K562 (cell line): ENCODE data around the gene TRMT44. TPM values are rescaled to one million over a fixed set of nuclear protein-coding genes. Genes with fewer than 3 reads are reported as not detected.

ENCODE experiments used
- ATAC-seq: fragments of 200-7000 bp; cut with Tn5 transposase; 3 replicates; pipeline ENCODE4 v1.9.1; 2020; ENCODE audit warnings: moderate library complexity
- BruUV-seq: library from RNA; stranded (reverse); fragments of 400-500 nt; replicated peaks from 2 replicates; lab custom pipeline; 2021; lab: Mats Ljungman, UMichigan
- CTCF ChIA-PET: fragments of 300-600 bp; formaldehyde crosslinking; extraction: SDS; loops from one replicate; lab custom pipeline; 2021; ENCODE audit warnings: low intra/inter-chr PET ratio; lab: Yijun Ruan, JAX
- POLR2A ChIA-PET: fragments of 300-600, 350-650 bp; sonication (Branson Sonifier 250); formaldehyde crosslinking; extraction: SDS; loops from one replicate; lab custom pipeline; 2021; ENCODE audit warnings: antibody characterized with exemption, inconsistent platforms; lab: Yijun Ruan, JAX
- DNase-seq, 4 experiments: peaks; one replicate each; pipeline versions ENCODE4 v3.0.0 to v3.0.0-alpha.2; 2011 to 2018; ENCODE audit warnings: low spot score in 3 of 4, mixed read lengths in 3 of 4; ENCODE audit errors: extremely low read depth in 1 of 4
- FAIRE-seq: peaks from 2 replicates; lab custom pipeline; 2011; peaks lifted over from hg19 to GRCh38; lab: Jason Lieb, UNC
- H2AFZ ChIP-seq: 2 replicates; pipeline ENCODE4 v1.6.0; 2011; ENCODE audit warnings: low read depth, low read length, control low read depth, inconsistent platforms
- H3K27ac ChIP-seq: fragments of 200-600 bp; 3 replicates; pipeline ENCODE4 v1.8.0; 2011; ENCODE audit warnings: low read depth, mild to moderate bottlenecking, control low read depth, inconsistent platforms, low read length, moderate library complexity, mixed read lengths; ENCODE audit errors: extremely low read depth
- H3K27me3 ChIP-seq, 2 experiments: fragments of 300-600 bp in 1 of 2; 2 replicates in 1 of 2; 3 replicates in 1 of 2; pipeline versions ENCODE4 v1.6.0 to v1.8.0; 2011; ENCODE audit warnings: inconsistent platforms in 2 of 2, low read length in 2 of 2, mild to moderate bottlenecking in 1 of 2, mixed read lengths in 1 of 2, moderate library complexity in 1 of 2; ENCODE audit not compliant: control insufficient read depth in 2 of 2, insufficient read depth in 2 of 2
- H3K36me3 ChIP-seq: fragments of 300-600 bp; 3 replicates; pipeline ENCODE4 v1.8.0; 2011; ENCODE audit warnings: mild to moderate bottlenecking, low read length, inconsistent platforms; ENCODE audit not compliant: control insufficient read depth, insufficient read depth
- H3K4me1 ChIP-seq, 2 experiments: fragments of 200-600 bp in 1 of 2; replicated peaks in 1 of 2; 2 replicates in 1 of 2; 3 replicates in 1 of 2; pipeline versions ENCODE4 v1.5.1 to v1.8.0; 2011; ENCODE audit warnings: inconsistent platforms in 2 of 2, low read length in 2 of 2, mild to moderate bottlenecking in 1 of 2, mixed read lengths in 1 of 2, moderate library complexity in 1 of 2; ENCODE audit not compliant: control insufficient read depth in 2 of 2, insufficient read depth in 2 of 2
- H3K4me2 ChIP-seq: 2 replicates; pipeline ENCODE4 v1.6.1; 2011; ENCODE audit warnings: low read length, control low read depth, inconsistent platforms, mixed read lengths; ENCODE audit not compliant: insufficient read depth
- H3K4me3 ChIP-seq: fragments of 200-600 bp; sonication (generic), shearing (Covaris generic); 2 replicates; pipeline ENCODE4 v1.5.1; 2016; ENCODE audit warnings: control low read depth, inconsistent platforms
- H3K79me2 ChIP-seq: fragments of 200-600 bp; 3 replicates; pipeline ENCODE4 v1.8.0; 2011; ENCODE audit warnings: low read length, inconsistent platforms; ENCODE audit not compliant: control insufficient read depth, insufficient read depth
- H3K9ac ChIP-seq, 2 experiments: 2 replicates each; pipeline versions ENCODE4 v1.6.0 to v1.6.1; 2011; ENCODE audit warnings: low read depth in 2 of 2, low read length in 2 of 2, control low read depth in 1 of 2, inconsistent platforms in 1 of 2, mild to moderate bottlenecking in 1 of 2, mixed read lengths in 1 of 2; ENCODE audit not compliant: insufficient read depth in 1 of 2
- H3K9me1 ChIP-seq: one replicate; pipeline ENCODE4 v1.6.0; 2011; ENCODE audit warnings: inconsistent platforms, mild to moderate bottlenecking, low read length, moderate library complexity; ENCODE audit not compliant: control insufficient read depth, insufficient read depth
- H3K9me3 ChIP-seq: replicated peaks from 2 replicates; pipeline ENCODE4 v1.5.1; 2011; ENCODE audit warnings: low read depth, low read length, inconsistent platforms; ENCODE audit not compliant: control insufficient read depth, insufficient read depth
- H4K20me1 ChIP-seq: replicated peaks from 2 replicates; pipeline ENCODE4 v1.6.1; 2011; ENCODE audit warnings: low read length, inconsistent platforms, mixed read lengths; ENCODE audit not compliant: control insufficient read depth, insufficient read depth
- ARID2 ChIP-seq: fragments of 450-650 bp; IDR thresholded peaks from 2 replicates; pipeline ENCODE4 v1.6.1; 2017; ENCODE audit warnings: antibody characterized with exemption, mild to moderate bottlenecking
- CBX1 ChIP-seq: sonication (generic); IDR thresholded peaks from 2 replicates; pipeline ENCODE4 v1.6.1; 2016; ENCODE audit warnings: antibody characterized with exemption, low read depth, mild to moderate bottlenecking
- JUND ChIP-seq, 2 experiments: IDR thresholded peaks; 2 replicates in 1 of 2; 3 replicates in 1 of 2; pipeline ENCODE4 v1.6.1; 2011; ENCODE audit warnings: borderline replicate concordance in 2 of 2, low read depth in 2 of 2, low read length in 2 of 2, improper control_type of control experiment in 1 of 2, missing biosample characterization in 1 of 2, missing genetic modification characterization in 1 of 2, missing genetic modification reagents in 1 of 2
- MNT ChIP-seq, 2 experiments: fragments of 450-650 bp; conservative IDR thresholded peaks; 2 replicates each; pipeline ENCODE4 v1.6.1; 2017; ENCODE audit warnings: mild to moderate bottlenecking in 2 of 2, moderate library complexity in 2 of 2
- NCOA6 ChIP-seq: fragments of 450-650 bp; IDR thresholded peaks from 2 replicates; pipeline ENCODE4 v1.6.1; 2017; ENCODE audit warnings: mild to moderate bottlenecking
- RERE ChIP-seq: sonication (generic); formaldehyde crosslinking; IDR thresholded peaks from 2 replicates; pipeline ENCODE4 v1.8.0; 2023; ENCODE audit warnings: missing genetic modification reagents, mild to moderate bottlenecking, borderline replicate concordance
- SRF ChIP-seq, 2 experiments: fragments of 250-450, 450-650 bp in 1 of 2; sonication (Bioruptor Pico) in 1 of 2; sonication (generic) in 1 of 2; formaldehyde crosslinking; IDR thresholded peaks; 2 replicates each; pipeline versions ENCODE4 v1.5.0 to v1.5.1; 2020 to 2022; ENCODE audit warnings: mild to moderate bottlenecking in 1 of 2, missing genetic modification reagents in 1 of 2
- ZBTB12 ChIP-seq: fragments of 250-450 bp; sonication (Bioruptor Pico); IDR thresholded peaks from 2 replicates; pipeline ENCODE4 v1.4.0; 2020
- ZNF197 ChIP-seq: fragments of 200-800 bp; sonication (Bioruptor generic); IDR thresholded peaks from 2 replicates; pipeline ENCODE4 v1.6.1; 2016; ENCODE audit warnings: low read depth, missing genetic modification characterization, missing compliant biosample characterization
- ZNF449 ChIP-seq: fragments of 250-450 bp; sonication (Bioruptor Pico); IDR thresholded peaks from 2 replicates; pipeline ENCODE4 v1.8.0; 2022; ENCODE audit warnings: moderate library complexity, mild to moderate bottlenecking, inconsistent platforms
- ZNF57 ChIP-seq: fragments of 450-650 bp; formaldehyde crosslinking; IDR thresholded peaks from 2 replicates; pipeline ENCODE4 v1.4.0; 2020; ENCODE audit warnings: mild to moderate bottlenecking, moderate library complexity
- WGBS: fragments of 100-300 bp; shearing (Covaris generic); methylation state at CpG from one replicate; pipeline ENCODE4 v1.1.6; 2016; ENCODE audit warnings: low coverage, mixed read lengths; ENCODE audit not compliant: insufficient coverage; ENCODE audit errors: missing lambda C conversion rate; 5-methylcytosine and 5-hydroxymethylcytosine counted together
- in situ Hi-C: fragments of 300-500 bp; cut with MboI; formaldehyde crosslinking; loops from 4 replicates; pipeline ENCODE4 v1.15.0; 2018; ENCODE audit warnings: inconsistent platforms, mixed read lengths
- intact Hi-C: fragments of 100-400 bp; cut with micrococcal nuclease; formaldehyde crosslinking; loops from 2 replicates; pipeline ENCODE4 v1.14.2; 2022
- polyA plus RNA-seq, 8 experiments: library from polyadenylated mRNA; depleted of rRNA in 4 of 8; stranded (reverse) in 5 of 8; unstranded in 3 of 8; fragments of >200 nt; fragmentation: Nextera tagmentation in 2 of 8; fragmentation: Illumina TruSeq in 1 of 8; extraction: Ambion mirVana in 2 of 8; extraction: Trizol in 1 of 8; gene quantifications; 2 replicates each; pipeline versions ENCODE4 v1.2.1 to v1.2.3, GENCODE V29; 2011 to 2014; ENCODE audit warnings: inconsistent platforms in 1 of 8, missing spikeins in 1 of 8
- total RNA-seq, 7 experiments: library from RNA; depleted of rRNA in 6 of 7; stranded (reverse); fragments of >200 nt in 6 of 7; fragmentation: Illumina TruSeq in 2 of 7; extraction: Trizol in 2 of 7; gene quantifications; 2 replicates each; pipeline versions ENCODE4 v1.2.1 to v1.2.3, GENCODE V29; 2011 to 2021; ENCODE audit warnings: low replicate concordance in 1 of 7

Gene TRMT44
- total and polyA plus RNA-seq, 9 of the 15 experiments (the other 6 are each of a cell fraction or from before 2014, with no cell fraction given): 1.2 to 18.6 (median 10.0) TPM

- no peak overlapping the region for H3K4me3 ChIP-seq
- peaks cover 4% of the 10 kb centered on the region; the same call in 2 of the 3 replicates for H3K36me3 ChIP-seq
- CTCF ChIA-PET: no interaction called here
- no peaks in the 10 kb centered on the region for H3K27me3 ChIP-seq
- peaks cover 20% of the 10 kb centered on the region for H3K79me2 ChIP-seq
- in situ Hi-C loops: no loop called here
- H2AFZ ChIP-seq: no peak overlapping the region
- ATAC-seq: no peak
- WGBS: 94% methylated on average over 5 of the region's 5 CpGs
- H3K9ac ChIP-seq: no peak overlapping the region
- no peaks in the 10 kb centered on the region for H3K9me3 ChIP-seq
- no peak for TF ChIP-seq SRF (CRISPR knock-in tag; IDR thresholded peaks at IDR 0.05)
- no peak for TF ChIP-seq ARID2
- no peak for TF ChIP-seq MNT (conservative IDR thresholded peaks at IDR 0.05)
- TF ChIP-seq CBX1: no peak
- no peak for TF ChIP-seq ZBTB12
- TF ChIP-seq RERE: no peak
- no peak for TF ChIP-seq JUND (IDR thresholded peaks at IDR 0.05; ENCODE audit: borderline replicate concordance, low read depth, low read length)
- no peak for TF ChIP-seq JUND (tag; IDR thresholded peaks at IDR 0.05; ENCODE audit: borderline replicate concordance, low read depth, low read length)
- no peak for TF ChIP-seq ZNF197 (CRISPR knock-in tag)
- TF ChIP-seq ZNF57 (CRISPR knock-in tag): no peak
- no peak for TF ChIP-seq NCOA6
- no peak for TF ChIP-seq ZNF449
- TF ChIP-seq, all 486 proteins: peak for 0
- Histone ChIP-seq H3K4me1 (peaks cover 5 to 8% of the 10 kb centered on the region in 2 experiments; a peak in 4 of 5 replicates), H3K9me1 (peaks cover 3% of the 10 kb centered on the region), H3K4me2 (no peak overlapping the region), H4K20me1 (peaks cover 10% of the 10 kb centered on the region), H3K27ac (no peak overlapping the region)
- intact Hi-C loops: no loop called here
- POLR2A ChIA-PET: interaction anchor here (0.7 kb wide), 1 partner anchor 211 kb away, joined by 3 read pairs; no protein-coding TSS in a partner anchor
- no peak for DNase-seq
- BruUV-seq: no TSS peak
- FAIRE-seq: no peak
Observed at GRCh38 chr4:8433136-8433535, 7.4 kb upstream of the TRMT44 start.
